ENCODE measurements around the gene GRB10. TPM values are rescaled to one million over a fixed set of nuclear protein-coding genes. Genes with fewer than 3 reads are reported as not detected.

The GRB10 gene
- total RNA-seq, 4 donors from 2014 or later, result 37.1 to 109 (median 74.0) TPM

DNA sequence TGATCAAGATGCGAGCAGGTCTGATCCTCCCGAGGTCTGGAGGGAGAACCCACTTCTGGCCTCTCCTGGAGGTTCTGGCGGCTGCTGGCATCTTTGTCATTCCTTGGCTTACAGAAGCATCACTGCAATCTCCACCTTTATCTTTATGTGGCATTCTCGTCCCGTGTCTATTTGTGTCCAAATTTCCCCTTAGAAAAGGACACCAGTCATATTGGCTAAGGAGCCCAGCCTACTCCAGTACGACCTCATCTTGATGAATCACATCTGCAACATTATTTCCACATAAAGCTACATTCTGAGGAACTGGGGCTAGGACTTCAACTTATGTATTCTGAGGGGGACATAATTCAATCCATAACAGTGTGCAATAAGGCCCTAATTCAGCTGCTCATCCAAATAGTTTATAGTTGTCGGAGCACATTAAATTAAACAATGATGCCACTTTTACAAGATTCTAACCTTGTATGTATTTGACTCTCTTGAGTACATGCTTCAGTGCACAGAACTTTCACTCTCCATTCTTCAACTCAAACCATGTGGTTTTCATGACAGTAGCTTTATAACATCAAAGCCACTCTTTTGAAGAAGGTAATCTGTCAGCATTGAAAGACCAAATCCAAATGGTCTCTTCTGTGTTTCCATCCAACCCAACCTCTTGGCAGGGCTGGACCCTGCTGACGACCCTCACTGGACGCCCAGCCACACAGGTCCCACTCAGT is 131.3 kb downstream of the GRB10 start:
- TF ChIP-seq, protein P1, sequence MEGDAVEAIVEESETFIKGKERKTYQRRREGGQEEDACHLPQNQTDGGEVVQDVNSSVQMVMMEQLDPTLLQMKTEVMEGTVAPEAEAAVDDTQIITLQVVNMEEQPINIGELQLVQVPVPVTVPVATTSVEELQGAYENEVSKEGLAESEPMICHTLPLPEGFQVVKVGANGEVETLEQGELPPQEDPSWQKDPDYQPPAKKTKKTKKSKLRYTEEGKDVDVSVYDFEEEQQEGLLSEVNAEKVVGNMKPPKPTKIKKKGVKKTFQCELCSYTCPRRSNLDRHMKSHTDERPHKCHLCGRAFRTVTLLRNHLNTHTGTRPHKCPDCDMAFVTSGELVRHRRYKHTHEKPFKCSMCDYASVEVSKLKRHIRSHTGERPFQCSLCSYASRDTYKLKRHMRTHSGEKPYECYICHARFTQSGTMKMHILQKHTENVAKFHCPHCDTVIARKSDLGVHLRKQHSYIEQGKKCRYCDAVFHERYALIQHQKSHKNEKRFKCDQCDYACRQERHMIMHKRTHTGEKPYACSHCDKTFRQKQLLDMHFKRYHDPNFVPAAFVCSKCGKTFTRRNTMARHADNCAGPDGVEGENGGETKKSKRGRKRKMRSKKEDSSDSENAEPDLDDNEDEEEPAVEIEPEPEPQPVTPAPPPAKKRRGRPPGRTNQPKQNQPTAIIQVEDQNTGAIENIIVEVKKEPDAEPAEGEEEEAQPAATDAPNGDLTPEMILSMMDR (IDR thresholded peaks at IDR 0.05; ENCODE audit: low read depth), result no peak

DNA sequence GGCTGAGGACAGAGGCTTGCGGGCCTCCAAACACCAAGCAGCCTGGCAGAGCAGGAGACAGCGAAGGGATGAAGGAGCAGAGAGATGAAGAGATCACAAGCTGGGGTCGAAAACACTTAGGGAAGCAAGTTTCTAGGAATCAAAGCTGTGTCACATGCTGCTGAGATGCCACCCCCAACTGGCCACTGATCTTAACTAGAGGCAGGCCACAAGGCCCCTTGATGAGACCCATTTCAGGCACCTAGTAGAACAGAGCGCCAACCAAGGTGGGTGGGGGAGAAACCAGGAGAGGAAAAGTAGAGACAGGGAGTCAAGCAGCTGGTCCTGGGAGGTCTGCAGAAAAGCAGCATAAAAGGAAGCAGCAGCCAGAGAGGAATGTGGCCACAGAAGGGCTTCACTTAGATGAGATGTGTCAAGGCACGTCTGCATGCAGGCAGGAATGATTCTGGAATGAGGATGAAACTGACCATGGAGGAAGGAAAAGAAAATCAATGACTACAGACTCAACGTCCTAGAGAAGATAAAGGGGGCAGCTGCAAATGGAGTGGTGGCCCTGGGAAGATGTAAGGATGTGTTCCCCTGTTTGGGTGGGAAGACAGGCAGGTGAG is 132.5 kb downstream of the GRB10 start:
- TF ChIP-seq, protein P1 (IDR thresholded peaks at IDR 0.05; ENCODE audit: low read depth), result no peak

DNA sequence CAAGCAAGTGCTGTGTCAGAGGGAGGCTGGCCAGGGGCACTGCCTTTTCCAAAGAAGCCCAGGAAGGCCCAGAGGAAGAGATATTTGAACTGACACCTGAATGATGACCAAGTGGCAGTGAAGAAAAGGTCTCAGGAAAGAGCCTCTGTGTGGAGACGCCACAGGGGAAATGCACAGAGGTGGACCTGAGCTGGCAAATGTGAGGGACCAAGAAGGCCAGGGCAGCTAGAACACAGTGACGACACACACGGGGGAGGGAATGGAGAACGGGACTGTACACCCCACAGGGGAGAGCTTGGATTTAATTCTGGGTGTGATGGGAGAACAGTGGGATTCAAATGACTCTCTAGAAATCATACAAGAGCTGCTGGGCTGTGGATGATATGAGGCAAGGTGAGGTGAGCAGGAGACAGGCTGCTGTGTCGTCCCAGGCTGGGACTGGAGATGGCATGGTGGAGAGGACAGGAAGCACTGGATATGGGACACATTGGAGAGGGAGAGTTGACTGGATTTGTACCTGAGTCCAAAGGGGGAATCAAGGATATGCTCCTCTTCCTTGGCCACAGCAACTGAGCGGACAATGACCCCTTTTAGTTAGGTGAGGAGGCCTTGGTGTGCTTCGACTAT is 133.3 kb downstream of the GRB10 start:
- TF ChIP-seq, protein P1 (IDR thresholded peaks at IDR 0.05; ENCODE audit: low read depth), result no peak

DNA sequence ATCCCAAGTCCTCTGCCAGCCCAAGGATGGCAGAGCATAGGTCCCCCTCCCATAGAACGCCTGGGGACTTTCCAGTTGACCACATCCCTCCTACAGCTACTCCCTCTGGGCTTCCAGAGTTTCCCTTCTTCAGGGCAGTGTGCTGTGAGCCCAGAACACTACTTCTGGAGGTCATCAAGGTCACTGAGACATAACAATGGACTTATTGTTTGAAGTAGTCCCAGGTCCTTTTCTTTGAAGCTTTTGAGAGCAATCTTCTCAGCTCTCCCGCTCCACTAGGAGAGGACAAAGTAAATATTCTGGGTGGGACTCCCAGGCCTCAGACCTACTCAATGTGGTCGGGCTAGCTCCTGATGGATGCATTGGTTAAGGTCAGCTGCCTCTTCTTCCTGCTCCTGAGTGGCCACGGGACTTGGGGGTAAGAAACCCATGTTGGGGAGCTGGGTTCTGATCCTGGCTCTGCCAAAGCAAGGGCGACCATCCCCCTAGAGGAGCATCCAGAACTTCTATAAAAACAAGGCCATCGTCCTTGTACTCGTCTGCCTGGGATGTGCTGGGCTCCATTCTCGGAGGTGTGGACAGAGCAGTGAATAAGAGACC is 134.0 kb downstream of the GRB10 start:
- TF ChIP-seq, protein P1 (IDR thresholded peaks at IDR 0.05; ENCODE audit: low read depth), result no peak

DNA sequence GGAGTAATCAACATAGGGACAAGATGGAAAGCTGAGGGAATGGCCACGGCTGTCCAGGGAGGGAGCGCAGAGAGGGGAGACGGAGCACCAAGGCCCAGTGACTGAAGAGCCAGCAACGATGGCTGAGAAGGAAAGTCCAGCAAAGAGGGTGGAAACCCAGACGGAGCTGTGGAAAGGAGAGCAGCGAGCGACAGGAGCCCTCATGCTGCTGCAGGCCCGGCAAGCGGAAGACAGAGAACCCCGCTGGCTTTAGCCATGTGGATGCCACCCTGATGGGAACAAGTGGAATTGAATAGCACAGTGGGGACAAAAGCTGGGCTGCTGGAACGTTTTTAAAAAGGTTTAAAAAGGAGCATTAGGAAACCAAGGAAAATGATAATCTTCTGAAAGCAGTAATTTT is 134.6 kb downstream of the GRB10 start:
- TF ChIP-seq, protein P1 (IDR thresholded peaks at IDR 0.05; ENCODE audit: low read depth), result no peak

DNA sequence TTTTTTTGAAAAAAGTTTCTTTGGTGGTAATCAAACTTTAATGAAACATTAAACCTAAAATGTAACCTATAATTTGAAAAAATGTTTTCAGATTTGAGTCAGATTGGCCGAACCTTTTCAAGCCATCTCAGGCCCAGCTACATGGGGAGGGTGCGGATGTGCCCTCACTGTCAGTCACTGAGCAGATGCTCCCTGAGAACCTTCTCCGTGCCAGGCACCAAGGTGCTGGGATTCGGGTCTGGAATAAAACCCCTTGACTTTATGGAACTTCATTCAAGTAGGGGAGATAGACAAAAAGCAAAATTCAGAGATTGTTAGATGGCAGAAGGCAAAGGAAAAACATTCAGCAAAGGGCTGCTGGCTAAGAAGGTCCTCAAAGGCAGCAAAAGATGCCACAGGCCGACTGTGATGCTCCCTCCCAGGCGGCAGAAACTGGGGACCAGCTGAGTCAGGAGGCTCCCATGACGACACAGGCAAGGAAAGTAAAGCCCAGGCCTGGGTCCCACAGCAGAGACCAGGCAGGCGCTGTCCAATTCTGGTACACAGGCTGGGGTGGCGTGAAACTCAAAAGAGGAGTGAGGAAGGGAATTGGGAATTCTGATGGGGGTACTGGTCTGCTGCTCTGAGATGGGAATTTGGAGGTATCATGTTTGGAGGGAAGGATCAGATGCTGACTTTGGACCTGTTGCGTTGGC is 135.3 kb downstream of the GRB10 start:
- TF ChIP-seq, protein P1 (IDR thresholded peaks at IDR 0.05; ENCODE audit: low read depth), result no peak

All from subcutaneous adipose tissue (tissue), 4 donors.